ENCODE results near the gene PHLPP2. TPM values are rescaled to one million over a fixed set of nuclear protein-coding genes. Genes with fewer than 3 reads are reported as not detected.

Gene PHLPP2
- total and polyA plus RNA-seq, 10 of the 15 experiments (the other 5 are each of a cell fraction or from before 2014, with no cell fraction given): 1.0 to 13.2 (median 7.0) TPM

DNA sequence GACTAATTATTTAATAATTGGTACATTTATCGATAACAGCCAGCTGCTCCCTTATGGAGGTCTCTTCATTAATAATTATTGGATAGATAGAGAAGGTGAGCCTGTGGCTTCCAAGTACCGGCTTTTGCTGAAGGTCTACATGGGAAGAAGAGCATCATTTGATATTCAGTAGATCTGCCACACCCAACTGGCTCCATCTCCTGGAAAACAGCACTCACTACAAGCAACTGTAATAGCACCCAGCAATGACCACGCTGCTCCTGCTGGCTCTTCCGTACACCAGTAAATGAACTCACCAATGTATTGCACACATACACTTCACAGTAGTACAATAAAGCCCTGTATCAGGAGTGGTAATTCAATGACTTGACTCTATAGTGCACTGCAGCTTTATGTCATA, 79.1 kb downstream of the PHLPP2 start:
- H3K4me2 ChIP-seq (ENCODE audit: control insufficient read depth, insufficient read depth): no peak overlapping the region
- H3K27ac ChIP-seq (ENCODE audit: control insufficient read depth, insufficient read depth): no peak overlapping the region
- no peaks in the 10 kb centered on the region for H3K27me3 ChIP-seq (replicated peaks in 1 of 2; ENCODE audit: control insufficient read depth in 2 of 2, insufficient read depth in 2 of 2, low read length in 1 of 2)
- no peaks in the 10 kb centered on the region for H3K79me2 ChIP-seq (ENCODE audit: control insufficient read depth, insufficient read depth, low read length)
- H3K4me1 ChIP-seq (ENCODE audit: control insufficient read depth, insufficient read depth, low read length): no peaks in the 10 kb centered on the region
- H3K36me3 ChIP-seq (ENCODE audit: control insufficient read depth in 2 of 2, insufficient read depth in 2 of 2, low read length in 1 of 2): peaks cover 2 to 7% of the 10 kb centered on the region in 2 experiments; a peak in 2 of 4 replicates
- no peak for FAIRE-seq
- no peak overlapping the region for H3K4me3 ChIP-seq
- SMC1A ChIA-PET (ENCODE audit: uncharacterized antibody, unreplicated experiment): interaction anchor here (2.8 kb wide), 1 partner anchor 34 kb away, joined by 17 read pairs; no protein-coding TSS in a partner anchor
- no peak overlapping the region for H3K9ac ChIP-seq (ENCODE audit: control insufficient read depth, insufficient read depth, low read length)
- DNase-seq (ENCODE audit: low read depth, low spot score): no peak
- peak; percentile 77 for ATAC-seq
- WGBS (ENCODE audit: insufficient coverage, insufficient replicate concordance, low lambda C conversion rate, missing lambda C conversion rate): 80% methylated on average over 4 of the region's 4 CpGs
- in situ Hi-C loops (cut with MboI) (no loop called here), intact Hi-C loops (cut with micrococcal nuclease; ENCODE audit: unreplicated experiment) (loop anchor here (10.0 kb wide), 1 partner anchor 319 kb away; no protein-coding TSS in a partner anchor)
- no peaks in the 10 kb centered on the region for H3K9me3 ChIP-seq (replicated peaks; ENCODE audit: control insufficient read depth, insufficient read depth, low read length)
- RAD21 ChIA-PET (ENCODE audit: unreplicated experiment): interaction anchor here (1.4 kb wide), 1 partner anchor 35 kb away, joined by 5 read pairs; no protein-coding TSS in a partner anchor
- POLR2A ChIA-PET: no interaction called here
- CTCF ChIA-PET: interaction anchor here (1.4 to 2.6 kb wide), 5 partner anchors 35 to 316 kb away, joined by 3 to 18 read pairs (median 6); no protein-coding TSS in a partner anchor
- H4K20me1 ChIP-seq (ENCODE audit: control insufficient read depth, insufficient read depth): no peaks in the 10 kb centered on the region
- no TSS peak for BruUV-seq (replicated peaks)
- H2AFZ ChIP-seq (ENCODE audit: control insufficient read depth, low read depth, low read length): no peak overlapping the region
- TF ChIP-seq SRF (IDR thresholded peaks at IDR 0.05; ENCODE audit: low read depth in 2 of 2, low read length in 2 of 2): no peak
- no peak for TF ChIP-seq IKZF2 (IDR thresholded peaks at IDR 0.05)
- TF ChIP-seq ATF7 (IDR thresholded peaks at IDR 0.05; ENCODE audit: low read depth): no peak
- TF ChIP-seq, protein P1, sequence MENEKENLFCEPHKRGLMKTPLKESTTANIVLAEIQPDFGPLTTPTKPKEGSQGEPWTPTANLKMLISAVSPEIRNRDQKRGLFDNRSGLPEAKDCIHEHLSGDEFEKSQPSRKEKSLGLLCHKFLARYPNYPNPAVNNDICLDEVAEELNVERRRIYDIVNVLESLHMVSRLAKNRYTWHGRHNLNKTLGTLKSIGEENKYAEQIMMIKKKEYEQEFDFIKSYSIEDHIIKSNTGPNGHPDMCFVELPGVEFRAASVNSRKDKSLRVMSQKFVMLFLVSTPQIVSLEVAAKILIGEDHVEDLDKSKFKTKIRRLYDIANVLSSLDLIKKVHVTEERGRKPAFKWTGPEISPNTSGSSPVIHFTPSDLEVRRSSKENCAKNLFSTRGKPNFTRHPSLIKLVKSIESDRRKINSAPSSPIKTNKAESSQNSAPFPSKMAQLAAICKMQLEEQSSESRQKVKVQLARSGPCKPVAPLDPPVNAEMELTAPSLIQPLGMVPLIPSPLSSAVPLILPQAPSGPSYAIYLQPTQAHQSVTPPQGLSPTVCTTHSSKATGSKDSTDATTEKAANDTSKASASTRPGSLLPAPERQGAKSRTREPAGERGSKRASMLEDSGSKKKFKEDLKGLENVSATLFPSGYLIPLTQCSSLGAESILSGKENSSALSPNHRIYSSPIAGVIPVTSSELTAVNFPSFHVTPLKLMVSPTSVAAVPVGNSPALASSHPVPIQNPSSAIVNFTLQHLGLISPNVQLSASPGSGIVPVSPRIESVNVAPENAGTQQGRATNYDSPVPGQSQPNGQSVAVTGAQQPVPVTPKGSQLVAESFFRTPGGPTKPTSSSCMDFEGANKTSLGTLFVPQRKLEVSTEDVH (IDR thresholded peaks at IDR 0.05; ENCODE audit: low read depth, partially characterized antibody): no peak
- no peak for TF ChIP-seq RB1 (IDR thresholded peaks at IDR 0.05; ENCODE audit: borderline replicate concordance)
- TF ChIP-seq, protein P2, sequence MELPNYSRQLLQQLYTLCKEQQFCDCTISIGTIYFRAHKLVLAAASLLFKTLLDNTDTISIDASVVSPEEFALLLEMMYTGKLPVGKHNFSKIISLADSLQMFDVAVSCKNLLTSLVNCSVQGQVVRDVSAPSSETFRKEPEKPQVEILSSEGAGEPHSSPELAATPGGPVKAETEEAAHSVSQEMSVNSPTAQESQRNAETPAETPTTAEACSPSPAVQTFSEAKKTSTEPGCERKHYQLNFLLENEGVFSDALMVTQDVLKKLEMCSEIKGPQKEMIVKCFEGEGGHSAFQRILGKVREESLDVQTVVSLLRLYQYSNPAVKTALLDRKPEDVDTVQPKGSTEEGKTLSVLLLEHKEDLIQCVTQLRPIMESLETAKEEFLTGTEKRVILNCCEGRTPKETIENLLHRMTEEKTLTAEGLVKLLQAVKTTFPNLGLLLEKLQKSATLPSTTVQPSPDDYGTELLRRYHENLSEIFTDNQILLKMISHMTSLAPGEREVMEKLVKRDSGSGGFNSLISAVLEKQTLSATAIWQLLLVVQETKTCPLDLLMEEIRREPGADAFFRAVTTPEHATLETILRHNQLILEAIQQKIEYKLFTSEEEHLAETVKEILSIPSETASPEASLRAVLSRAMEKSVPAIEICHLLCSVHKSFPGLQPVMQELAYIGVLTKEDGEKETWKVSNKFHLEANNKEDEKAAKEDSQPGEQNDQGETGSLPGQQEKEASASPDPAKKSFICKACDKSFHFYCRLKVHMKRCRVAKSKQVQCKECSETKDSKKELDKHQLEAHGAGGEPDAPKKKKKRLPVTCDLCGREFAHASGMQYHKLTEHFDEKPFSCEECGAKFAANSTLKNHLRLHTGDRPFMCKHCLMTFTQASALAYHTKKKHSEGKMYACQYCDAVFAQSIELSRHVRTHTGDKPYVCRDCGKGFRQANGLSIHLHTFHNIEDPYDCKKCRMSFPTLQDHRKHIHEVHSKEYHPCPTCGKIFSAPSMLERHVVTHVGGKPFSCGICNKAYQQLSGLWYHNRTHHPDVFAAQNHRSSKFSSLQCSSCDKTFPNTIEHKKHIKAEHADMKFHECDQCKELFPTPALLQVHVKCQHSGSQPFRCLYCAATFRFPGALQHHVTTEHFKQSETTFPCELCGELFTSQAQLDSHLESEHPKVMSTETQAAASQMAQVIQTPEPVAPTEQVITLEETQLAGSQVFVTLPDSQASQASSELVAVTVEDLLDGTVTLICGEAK (IDR thresholded peaks at IDR 0.05; ENCODE audit: borderline replicate concordance): no peak
- no peak for TF ChIP-seq STAT3 (IDR thresholded peaks at IDR 0.05; ENCODE audit: low read depth, low read length)
- TF ChIP-seq SMC3 (IDR thresholded peaks at IDR 0.05; ENCODE audit: borderline replicate concordance, low read length): peak; percentile 43; the same call in 1 of the 2 replicates
- TF ChIP-seq, protein P3, sequence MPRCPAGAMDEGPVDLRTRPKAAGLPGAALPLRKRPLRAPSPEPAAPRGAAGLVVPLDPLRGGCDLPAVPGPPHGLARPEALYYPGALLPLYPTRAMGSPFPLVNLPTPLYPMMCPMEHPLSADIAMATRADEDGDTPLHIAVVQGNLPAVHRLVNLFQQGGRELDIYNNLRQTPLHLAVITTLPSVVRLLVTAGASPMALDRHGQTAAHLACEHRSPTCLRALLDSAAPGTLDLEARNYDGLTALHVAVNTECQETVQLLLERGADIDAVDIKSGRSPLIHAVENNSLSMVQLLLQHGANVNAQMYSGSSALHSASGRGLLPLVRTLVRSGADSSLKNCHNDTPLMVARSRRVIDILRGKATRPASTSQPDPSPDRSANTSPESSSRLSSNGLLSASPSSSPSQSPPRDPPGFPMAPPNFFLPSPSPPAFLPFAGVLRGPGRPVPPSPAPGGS (IDR thresholded peaks at IDR 0.05; ENCODE audit: borderline replicate concordance, insufficient read depth, low read depth, low read length, poor library complexity, severe bottlenecking): no peak
- TF ChIP-seq NR2F1 (conservative IDR thresholded peaks at IDR 0.05): no peak
- no peak for TF ChIP-seq RELA (IDR thresholded peaks at IDR 0.05; ENCODE audit: borderline replicate concordance, partially characterized antibody)
- TF ChIP-seq RUNX3 (IDR thresholded peaks at IDR 0.05; ENCODE audit: low read length): 0 out of 2 replicates have a peak, but pooled peaks have one; percentile 13
- TF ChIP-seq SUPT20H (IDR thresholded peaks at IDR 0.05; ENCODE audit: borderline replicate concordance, control insufficient read depth, low read depth, low read length): no peak
- TF ChIP-seq, protein P4, sequence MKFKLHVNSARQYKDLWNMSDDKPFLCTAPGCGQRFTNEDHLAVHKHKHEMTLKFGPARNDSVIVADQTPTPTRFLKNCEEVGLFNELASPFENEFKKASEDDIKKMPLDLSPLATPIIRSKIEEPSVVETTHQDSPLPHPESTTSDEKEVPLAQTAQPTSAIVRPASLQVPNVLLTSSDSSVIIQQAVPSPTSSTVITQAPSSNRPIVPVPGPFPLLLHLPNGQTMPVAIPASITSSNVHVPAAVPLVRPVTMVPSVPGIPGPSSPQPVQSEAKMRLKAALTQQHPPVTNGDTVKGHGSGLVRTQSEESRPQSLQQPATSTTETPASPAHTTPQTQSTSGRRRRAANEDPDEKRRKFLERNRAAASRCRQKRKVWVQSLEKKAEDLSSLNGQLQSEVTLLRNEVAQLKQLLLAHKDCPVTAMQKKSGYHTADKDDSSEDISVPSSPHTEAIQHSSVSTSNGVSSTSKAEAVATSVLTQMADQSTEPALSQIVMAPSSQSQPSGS (IDR thresholded peaks at IDR 0.05; ENCODE audit: low read length): no peak

Data from GM12878 (cell line).